GM10266 (cell line): ENCODE results near the gene ANTXR1.

Experiments
- DNase-seq: peaks from one replicate; pipeline ENCODE4 v3.0.0; 2012; ENCODE audit errors: extremely low spot score
- CTCF ChIP-seq: IDR thresholded peaks from 2 replicates; pipeline ENCODE4 v1.5.1; 2012; ENCODE audit warnings: mild to moderate bottlenecking, low read depth; ENCODE audit not compliant: control insufficient read depth, insufficient read depth; ENCODE audit errors: missing control alignments

The ANTXR1 gene

DNA sequence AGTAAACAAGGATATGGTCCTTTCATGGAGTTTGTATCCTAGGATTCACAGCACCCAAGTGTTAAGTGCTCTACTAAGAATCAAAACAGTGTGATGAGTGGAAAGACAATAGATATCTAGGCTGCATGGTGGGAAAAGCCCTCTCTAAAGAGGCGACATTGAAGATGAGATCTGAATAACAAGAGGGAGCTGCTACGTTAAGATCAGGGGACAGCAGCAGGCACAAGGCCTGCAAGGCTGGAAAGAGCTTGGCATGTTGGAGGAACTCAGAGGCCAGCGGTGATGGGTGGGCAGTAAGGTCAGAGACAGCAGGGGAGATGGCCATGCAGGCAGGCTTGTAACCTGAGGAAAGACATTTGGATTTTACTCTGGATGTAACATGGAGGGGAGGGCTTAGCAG, 196.5 kb downstream of the ANTXR1 start:
- no peak for DNase-seq
- TF ChIP-seq CTCF: no peak

GRCh38 chr2:69210385-69210784, 197.4 kb downstream of the ANTXR1 start:
- DNase-seq: no peak
- TF ChIP-seq CTCF: no peak

DNA sequence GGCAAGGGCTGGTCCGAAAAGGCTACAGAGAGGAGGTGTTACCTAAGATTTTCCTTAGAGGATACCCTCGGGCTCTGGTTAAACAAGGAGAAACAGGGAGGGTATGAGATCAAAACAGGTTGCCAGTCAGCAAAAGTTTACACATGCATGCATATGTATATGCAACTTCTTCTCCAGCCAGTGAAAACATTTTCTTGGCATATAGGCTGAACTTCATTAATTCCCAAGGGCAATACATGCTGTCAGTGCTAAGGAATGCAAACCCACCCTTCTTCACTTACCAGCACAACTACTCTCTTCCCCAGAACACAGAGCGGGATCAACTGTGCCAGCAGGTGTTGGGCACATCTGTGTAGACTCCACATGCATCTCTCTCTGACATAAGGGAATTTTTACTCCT, 198.1 kb downstream of the ANTXR1 start:
- TF ChIP-seq CTCF: no peak
- DNase-seq: no peak

DNA sequence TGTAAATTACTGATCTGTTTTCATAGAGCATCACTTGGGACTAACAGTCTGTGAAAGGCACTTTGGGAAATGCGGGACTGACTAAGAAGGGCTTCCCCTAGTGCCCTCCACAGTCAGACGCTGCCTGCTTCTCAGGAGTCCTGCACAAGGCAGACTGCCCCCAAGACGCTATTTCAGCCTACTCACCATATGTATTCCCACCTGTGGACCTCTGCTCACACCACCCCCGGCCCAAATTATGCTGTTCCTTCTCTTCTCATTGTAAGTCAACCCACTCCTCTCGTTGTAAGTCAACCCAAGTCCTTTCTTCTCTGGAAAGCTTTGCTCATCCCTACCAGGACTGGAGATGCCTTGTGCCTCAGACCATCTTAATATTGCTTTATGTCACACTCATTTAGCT, 198.7 kb downstream of the ANTXR1 start:
- no peak for TF ChIP-seq CTCF

GRCh38 chr2:69212238-69213028, 199.5 kb downstream of the ANTXR1 start:
- no peak for DNase-seq
- TF ChIP-seq CTCF: no peak

More for the DNA sequence above, 198.7 kb downstream of the ANTXR1 start:
- no peak for DNase-seq

DNA sequence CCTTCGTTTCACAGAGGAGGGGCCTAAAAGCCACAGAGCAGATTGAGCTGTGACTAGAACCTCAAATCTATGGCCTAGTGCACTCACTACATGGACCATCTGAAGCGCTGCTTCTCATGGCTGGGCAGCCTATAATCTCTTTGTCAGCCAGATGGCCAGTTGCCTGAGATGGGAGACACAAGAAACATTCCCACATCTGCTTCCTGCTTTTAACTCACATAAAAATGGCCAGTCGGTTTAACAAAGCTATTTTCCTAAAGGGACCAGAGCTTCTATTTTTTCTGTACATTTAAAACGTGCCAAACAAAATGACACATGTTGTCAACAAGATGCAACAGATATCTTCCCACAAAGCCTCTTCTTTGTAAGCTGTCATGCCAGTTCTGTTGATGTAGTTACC, 200.2 kb downstream of the ANTXR1 start:
- no peak for TF ChIP-seq CTCF
- no peak for DNase-seq

GRCh38 chr2:69213782-69214181, 200.8 kb downstream of the ANTXR1 start:
- no peak for TF ChIP-seq CTCF
- no peak for DNase-seq
